A549 (cell line): ENCODE results near the gene PIAS2. TPM values are rescaled to one million over a fixed set of nuclear protein-coding genes. Genes with fewer than 3 reads are reported as not detected.

Experiments
- ATAC-seq, 2 experiments: fragments of 200-7000 bp in 1 of 2; fragments of >200 bp in 1 of 2; cut with Nextera tagmentation in 1 of 2; cut with Tn5 transposase in 1 of 2; 3 replicates each; pipeline versions ENCODE4 v1.8.0 to v1.9.1; 2018 to 2020; ENCODE audit warnings: mild to moderate bottlenecking in 1 of 2, moderate library complexity in 1 of 2
- CTCF ChIA-PET: fragments of 300-600 bp; sonication (Branson Sonifier 250); formaldehyde crosslinking; extraction: SDS; loops from one replicate; lab custom pipeline; 2021; ENCODE audit warnings: antibody characterized with exemption, inconsistent platforms; lab: Yijun Ruan, JAX
- POLR2A ChIA-PET: fragments of 350-600 bp; formaldehyde crosslinking; extraction: SDS; loops from one replicate; lab custom pipeline; 2021; ENCODE audit warnings: antibody characterized with exemption, inconsistent platforms; lab: Yijun Ruan, JAX
- DNase-seq, 2 experiments: peaks; one replicate each; pipeline versions ENCODE4 v3.0.0 to v3.0.0-alpha.2; 2011 to 2016; ENCODE audit warnings: low read depth in 1 of 2, low spot score in 1 of 2
- FAIRE-seq: peaks from 2 replicates; lab custom pipeline; 2011; peaks lifted over from hg19 to GRCh38; lab: Jason Lieb, UNC
- H3K27ac ChIP-seq, 2 experiments: fragments of >200 bp; sonication (Bioruptor Twin); formaldehyde crosslinking; 3 replicates each; pipeline ENCODE4 v1.5.1; 2016 to 2017
- H3K4me1 ChIP-seq: fragments of >200 bp; sonication (Bioruptor Twin); formaldehyde crosslinking; 3 replicates; pipeline ENCODE4 v1.6.1; 2016
- H3K4me2 ChIP-seq: fragments of >200 bp; sonication (Bioruptor Twin); formaldehyde crosslinking; 3 replicates; pipeline ENCODE4 v1.6.1; 2016
- H3K4me3 ChIP-seq: fragments of >200 bp; sonication (Bioruptor Twin); formaldehyde crosslinking; 3 replicates; pipeline ENCODE4 v1.5.1; 2016
- H3K9me3 ChIP-seq: fragments of >200 bp; sonication (Bioruptor Twin); formaldehyde crosslinking; 3 replicates; pipeline ENCODE4 v1.6.1; 2016
- BHLHE40 ChIP-seq: IDR thresholded peaks from 2 replicates; pipeline ENCODE4 v1.6.1; 2012; ENCODE audit warnings: low read depth, low read length, inconsistent platforms
- CBX8 ChIP-seq: fragments of 200-600 bp; sonication (generic); IDR thresholded peaks from 2 replicates; pipeline ENCODE4 v1.6.1; 2016
- CEBPB ChIP-seq, 2 experiments: fragments of >200 bp in 1 of 2; sonication (Bioruptor Twin) in 1 of 2; formaldehyde crosslinking in 1 of 2; IDR thresholded peaks; 2 replicates each; pipeline ENCODE4 v1.6.1; 2012 to 2016
- CHD2 ChIP-seq: fragments of 150-350 bp; IDR thresholded peaks from 2 replicates; pipeline ENCODE4 v1.6.1; 2014; ENCODE audit warnings: low read length; ENCODE audit not compliant: partially characterized antibody
- CHD4 ChIP-seq: fragments of 200-600 bp; sonication (generic); IDR thresholded peaks from 2 replicates; pipeline ENCODE4 v1.6.1; 2016; ENCODE audit warnings: antibody characterized with exemption, mild to moderate bottlenecking, borderline replicate concordance
- EHMT2 ChIP-seq: fragments of 200-600 bp; sonication (generic); IDR thresholded peaks from 2 replicates; pipeline ENCODE4 v1.6.1; 2016; ENCODE audit warnings: antibody characterized with exemption, low read depth, mild to moderate bottlenecking, moderate library complexity
- FOXS1 ChIP-seq: fragments of 250-450 bp; sonication (Bioruptor Pico); IDR thresholded peaks from 2 replicates; pipeline ENCODE4 v1.5.0; 2020; ENCODE audit warnings: mild to moderate bottlenecking, moderate library complexity
- HEYL ChIP-seq: fragments of 250-450 bp; sonication (Bioruptor Pico); IDR thresholded peaks from 2 replicates; pipeline ENCODE4 v1.8.0; 2021; ENCODE audit warnings: mild to moderate bottlenecking, moderate library complexity
- HOXA7 ChIP-seq: fragments of 250-450 bp; sonication (Bioruptor Pico); IDR thresholded peaks from 2 replicates; pipeline ENCODE4 v1.5.0; 2020; ENCODE audit warnings: mild to moderate bottlenecking, moderate library complexity
- JUN ChIP-seq, 2 experiments: fragments of >200 bp; sonication (Bioruptor Twin); formaldehyde crosslinking; IDR thresholded peaks; 2 replicates in 1 of 2; 3 replicates in 1 of 2; pipeline ENCODE4 v1.6.1; 2016 to 2017
- JUNB ChIP-seq: fragments of >200 bp; sonication (Bioruptor Twin); formaldehyde crosslinking; IDR thresholded peaks from 2 replicates; pipeline ENCODE4 v1.6.1; 2016
- MAZ ChIP-seq: fragments of 150-350 bp; IDR thresholded peaks from 2 replicates; pipeline ENCODE4 v1.6.1; 2014; ENCODE audit warnings: antibody characterized with exemption, low read depth, low read length, borderline replicate concordance
- NFE2L2 ChIP-seq: fragments of 150-350 bp; conservative IDR thresholded peaks from 2 replicates; pipeline ENCODE4 v1.6.1; 2014; ENCODE audit warnings: low read length
- NPAS2 ChIP-seq: fragments of 250-450 bp; sonication (Bioruptor Pico); IDR thresholded peaks from 2 replicates; pipeline ENCODE4 v1.8.0; 2022; ENCODE audit warnings: mild to moderate bottlenecking, moderate library complexity, borderline replicate concordance
- NR3C1 ChIP-seq: fragments of >200 bp; sonication (Bioruptor Twin); formaldehyde crosslinking; IDR thresholded peaks from 3 replicates; pipeline ENCODE4 v1.6.1; 2017
- PHF8 ChIP-seq: fragments of 200-600 bp; sonication (generic); IDR thresholded peaks from 2 replicates; pipeline ENCODE4 v1.6.1; 2016; ENCODE audit warnings: low read depth, mild to moderate bottlenecking, antibody characterized with exemption, moderate library complexity, borderline replicate concordance
- POLR2A ChIP-seq: IDR thresholded peaks from 2 replicates; pipeline ENCODE4 v1.6.1; 2012; ENCODE audit warnings: mild to moderate bottlenecking, low read length
- RARB ChIP-seq: fragments of 250-450 bp; sonication (Bioruptor Pico); IDR thresholded peaks from 2 replicates; pipeline ENCODE4 v1.8.0; 2021; ENCODE audit warnings: mild to moderate bottlenecking, moderate library complexity
- RFX5 ChIP-seq: fragments of 450-650 bp; IDR thresholded peaks from 2 replicates; pipeline ENCODE4 v1.7.1; 2014; ENCODE audit warnings: antibody characterized with exemption, mild to moderate bottlenecking, moderate library complexity
- RNF2 ChIP-seq: fragments of 200-600 bp; sonication (generic); IDR thresholded peaks from 2 replicates; pipeline ENCODE4 v1.6.1; 2016; ENCODE audit warnings: low read depth, mild to moderate bottlenecking, antibody characterized with exemption, moderate library complexity, borderline replicate concordance
- SMC3 ChIP-seq: fragments of >200 bp; sonication (Bioruptor Twin); formaldehyde crosslinking; IDR thresholded peaks from 3 replicates; pipeline ENCODE4 v1.6.1; 2018; ENCODE audit warnings: inconsistent platforms
- TFCP2L1 ChIP-seq: fragments of 250-450 bp; sonication (Bioruptor Pico); IDR thresholded peaks from 2 replicates; pipeline ENCODE4 v1.5.0; 2021; ENCODE audit warnings: mild to moderate bottlenecking
- TP53 ChIP-seq: fragments of 250-450 bp; sonication (Bioruptor Pico); IDR thresholded peaks from 2 replicates; pipeline ENCODE4 v1.5.0; 2021; ENCODE audit warnings: mild to moderate bottlenecking, moderate library complexity
- ZC3H11A ChIP-seq: fragments of 450-650 bp; IDR thresholded peaks from 2 replicates; pipeline ENCODE4 v1.6.1; 2014; ENCODE audit warnings: antibody characterized with exemption, mild to moderate bottlenecking
- ZFP36 ChIP-seq: fragments of 450-650 bp; IDR thresholded peaks from 2 replicates; pipeline ENCODE4 v1.6.1; 2014; ENCODE audit warnings: borderline replicate concordance; ENCODE audit not compliant: partially characterized antibody
- ZNF302 ChIP-seq: fragments of 250-450 bp; sonication (Bioruptor Pico); IDR thresholded peaks from 2 replicates; pipeline ENCODE4 v1.9.0; 2021; ENCODE audit warnings: inconsistent platforms, mild to moderate bottlenecking, moderate library complexity
- ZSCAN20 ChIP-seq: fragments of 250-450 bp; sonication (Bioruptor Pico); IDR thresholded peaks from 2 replicates; pipeline ENCODE4 v1.8.0; 2022; ENCODE audit warnings: mild to moderate bottlenecking, moderate library complexity
- WGBS: methylation state at CpG from one replicate; pipeline ENCODE4 v1.1.6; 2017; ENCODE audit errors: missing lambda C conversion rate; 5-methylcytosine and 5-hydroxymethylcytosine counted together
- polyA plus RNA-seq, 4 experiments: library from polyadenylated mRNA; depleted of rRNA in 3 of 4; stranded (reverse); fragments of >200 nt; fragmentation: RNase III in 1 of 4; extraction: RNeasy Plus Mini Kit Qiagen cat#74134 plus additional on column Dnase treatment in 1 of 4; gene quantifications; 2 replicates in 3 of 4; 3 replicates in 1 of 4; pipeline ENCODE4 v1.2.3, GENCODE V29; 2011 to 2017
- TF ChIP-seq, protein P1 (sequence below): fragments of 250-450 bp; sonication (Bioruptor Pico); IDR thresholded peaks from 2 replicates; pipeline ENCODE4 v1.5.0; 2021; ENCODE audit warnings: mild to moderate bottlenecking, moderate library complexity, borderline replicate concordance
- TF ChIP-seq, protein P2 (sequence below): fragments of 450-650 bp; IDR thresholded peaks from 2 replicates; pipeline ENCODE4 v1.6.1; 2014; ENCODE audit warnings: antibody characterized with exemption
- TF ChIP-seq, protein P3 (sequence below): fragments of >200 bp; sonication (Bioruptor Twin); formaldehyde crosslinking; IDR thresholded peaks from 2 replicates; pipeline ENCODE4 v1.6.1; 2016
- TF ChIP-seq, protein P4 (sequence below): fragments of 250-450 bp; sonication (Bioruptor Pico); IDR thresholded peaks from 2 replicates; pipeline ENCODE4 v1.5.0; 2020; ENCODE audit warnings: low read depth, mild to moderate bottlenecking, moderate library complexity
- TF ChIP-seq, protein P5 (sequence below): IDR thresholded peaks from 2 replicates; pipeline ENCODE4 v1.6.1; 2012; ENCODE audit warnings: low read depth, borderline replicate concordance

The PIAS2 gene
- polyA plus RNA-seq, 2 of the 4 experiments (the other 2 are of a cell fraction), result 6.7 to 6.8 TPM

DNA sequence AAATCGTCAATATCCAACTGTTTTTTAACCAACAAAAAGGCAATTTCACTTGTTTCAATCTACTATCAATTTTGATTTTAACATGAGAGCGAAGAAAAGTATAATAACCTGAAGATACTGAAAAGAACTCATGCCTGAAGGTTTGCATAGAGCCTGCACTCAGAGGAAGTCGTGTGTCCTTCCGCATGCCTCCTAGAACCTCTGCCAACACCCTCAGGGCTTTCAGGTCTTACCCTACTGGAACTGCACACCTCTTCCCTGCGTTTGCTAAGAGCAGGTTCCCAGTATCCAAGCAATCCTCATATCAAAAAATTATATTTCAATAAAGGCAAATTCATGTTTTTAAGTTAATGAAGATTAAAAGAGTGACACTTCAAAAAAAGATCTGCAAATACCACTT is 74.7 kb downstream of the PIAS2 start:
- TF ChIP-seq FOXS1 (no peak), CEBPB (IDR thresholded peaks at IDR 0.05) (no peak), HEYL (CRISPR knock-in tag) (no peak), CHD4 (no peak), TP53 (CRISPR knock-in tag) (no peak), POLR2A (no peak), ZSCAN20 (no peak), NFE2L2 (no peak), MAZ (no peak)
- TF ChIP-seq, protein P1, sequence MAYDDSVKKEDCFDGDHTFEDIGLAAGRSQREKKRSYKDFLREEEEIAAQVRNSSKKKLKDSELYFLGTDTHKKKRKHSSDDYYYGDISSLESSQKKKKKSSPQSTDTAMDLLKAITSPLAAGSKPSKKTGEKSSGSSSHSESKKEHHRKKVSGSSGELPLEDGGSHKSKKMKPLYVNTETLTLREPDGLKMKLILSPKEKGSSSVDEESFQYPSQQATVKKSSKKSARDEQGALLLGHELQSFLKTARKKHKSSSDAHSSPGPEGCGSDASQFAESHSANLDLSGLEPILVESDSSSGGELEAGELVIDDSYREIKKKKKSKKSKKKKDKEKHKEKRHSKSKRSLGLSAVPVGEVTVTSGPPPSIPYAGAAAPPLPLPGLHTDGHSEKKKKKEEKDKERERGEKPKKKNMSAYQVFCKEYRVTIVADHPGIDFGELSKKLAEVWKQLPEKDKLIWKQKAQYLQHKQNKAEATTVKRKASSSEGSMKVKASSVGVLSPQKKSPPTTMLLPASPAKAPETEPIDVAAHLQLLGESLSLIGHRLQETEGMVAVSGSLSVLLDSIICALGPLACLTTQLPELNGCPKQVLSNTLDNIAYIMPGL (CRISPR knock-in tag), result no peak
- POLR2A ChIA-PET, result no interaction called here
- FAIRE-seq (no peak), ATAC-seq (no peak), DNase-seq (no peak)
- CTCF ChIA-PET, result no interaction called here
- 86% methylated on average over 5 of the region's 5 CpGs for WGBS
- Histone ChIP-seq H3K4me3 (no peak overlapping the region), H3K4me2 (no peak overlapping the region), H3K4me1 (no peaks in the 10 kb centered on the region), H3K9me3 (no peaks in the 10 kb centered on the region), H3K27ac (no peak overlapping the region)

DNA sequence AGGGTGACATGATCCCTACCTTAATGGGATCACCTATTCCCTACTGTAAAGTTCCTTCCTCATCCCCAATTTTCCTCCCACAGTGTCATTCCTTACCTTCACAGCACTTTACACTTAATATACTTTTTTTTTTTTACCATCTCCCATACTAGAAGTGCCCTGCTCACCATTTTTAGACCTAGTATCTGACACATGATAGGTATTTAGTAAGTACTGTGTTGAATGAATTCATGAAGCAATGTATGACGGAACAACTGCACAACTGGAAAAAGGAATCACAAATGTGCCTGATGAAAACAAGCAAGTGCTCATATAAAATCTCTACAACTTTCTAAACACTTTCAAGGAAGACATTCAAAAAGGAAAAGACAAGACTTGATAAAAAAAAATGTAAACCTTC is 83.4 kb downstream of the PIAS2 start:
- H3K27ac ChIP-seq, result no peak overlapping the region
- ATAC-seq, result no peak
- CTCF ChIA-PET, result no interaction called here
- no peak overlapping the region for H3K4me3 ChIP-seq
- H3K9me3 ChIP-seq, result no peaks in the 10 kb centered on the region
- no peaks in the 10 kb centered on the region for H3K4me1 ChIP-seq
- TF ChIP-seq, protein P2, sequence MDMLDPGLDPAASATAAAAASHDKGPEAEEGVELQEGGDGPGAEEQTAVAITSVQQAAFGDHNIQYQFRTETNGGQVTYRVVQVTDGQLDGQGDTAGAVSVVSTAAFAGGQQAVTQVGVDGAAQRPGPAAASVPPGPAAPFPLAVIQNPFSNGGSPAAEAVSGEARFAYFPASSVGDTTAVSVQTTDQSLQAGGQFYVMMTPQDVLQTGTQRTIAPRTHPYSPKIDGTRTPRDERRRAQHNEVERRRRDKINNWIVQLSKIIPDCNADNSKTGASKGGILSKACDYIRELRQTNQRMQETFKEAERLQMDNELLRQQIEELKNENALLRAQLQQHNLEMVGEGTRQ, result no peak
- TF ChIP-seq TFCP2L1 (no peak), CBX8 (no peak), CHD4 (no peak), ZC3H11A (no peak), FOXS1 (no peak), RFX5 (no peak), PHF8 (no peak), CEBPB (IDR thresholded peaks at IDR 0.05) (no peak), TP53 (CRISPR knock-in tag) (no peak), ZSCAN20 (no peak), NR3C1 (no peak), NPAS2 (CRISPR knock-in tag) (no peak), CHD2 (no peak), BHLHE40 (no peak)
- TF ChIP-seq, protein P3, sequence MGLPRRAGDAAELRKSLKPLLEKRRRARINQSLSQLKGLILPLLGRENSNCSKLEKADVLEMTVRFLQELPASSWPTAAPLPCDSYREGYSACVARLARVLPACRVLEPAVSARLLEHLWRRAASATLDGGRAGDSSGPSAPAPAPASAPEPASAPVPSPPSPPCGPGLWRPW, result no peak
- TF ChIP-seq, protein P4, sequence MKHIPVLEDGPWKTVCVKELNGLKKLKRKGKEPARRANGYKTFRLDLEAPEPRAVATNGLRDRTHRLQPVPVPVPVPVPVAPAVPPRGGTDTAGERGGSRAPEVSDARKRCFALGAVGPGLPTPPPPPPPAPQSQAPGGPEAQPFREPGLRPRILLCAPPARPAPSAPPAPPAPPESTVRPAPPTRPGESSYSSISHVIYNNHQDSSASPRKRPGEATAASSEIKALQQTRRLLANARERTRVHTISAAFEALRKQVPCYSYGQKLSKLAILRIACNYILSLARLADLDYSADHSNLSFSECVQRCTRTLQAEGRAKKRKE (CRISPR knock-in tag), result no peak
- TF ChIP-seq, all 56 proteins: peak for 0
- no peak overlapping the region for H3K4me2 ChIP-seq
- DNase-seq, result no peak
- 90% methylated on average over 1 of the region's 1 CpG for WGBS
- POLR2A ChIA-PET, result no interaction called here
- no peak for FAIRE-seq

DNA sequence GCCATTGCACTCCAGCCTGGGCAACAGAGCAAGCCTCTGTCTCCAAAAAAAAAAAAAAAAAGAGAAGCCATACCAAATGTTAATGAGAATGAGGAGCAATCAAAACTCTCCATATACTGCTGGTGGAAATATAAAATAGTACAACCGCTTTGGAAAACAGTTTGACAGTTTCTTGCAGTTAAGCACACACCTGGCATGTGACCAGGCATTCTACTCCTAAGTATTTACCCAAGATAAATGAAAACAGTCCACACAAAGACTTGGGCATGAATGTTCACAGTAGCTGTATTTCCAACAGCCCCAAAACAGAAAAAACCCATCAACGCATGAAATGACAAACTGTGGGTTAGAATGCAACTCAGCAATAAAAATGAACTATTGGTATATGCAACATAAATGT is 84.5 kb downstream of the PIAS2 start:
- FAIRE-seq (no peak), ATAC-seq (no peak), DNase-seq (no peak)
- Histone ChIP-seq H3K4me1 (no peaks in the 10 kb centered on the region), H3K4me3 (no peak overlapping the region), H3K9me3 (no peaks in the 10 kb centered on the region), H3K27ac (no peak overlapping the region), H3K4me2 (no peak overlapping the region)
- TF ChIP-seq JUNB, result no peak
- TF ChIP-seq, protein P5, sequence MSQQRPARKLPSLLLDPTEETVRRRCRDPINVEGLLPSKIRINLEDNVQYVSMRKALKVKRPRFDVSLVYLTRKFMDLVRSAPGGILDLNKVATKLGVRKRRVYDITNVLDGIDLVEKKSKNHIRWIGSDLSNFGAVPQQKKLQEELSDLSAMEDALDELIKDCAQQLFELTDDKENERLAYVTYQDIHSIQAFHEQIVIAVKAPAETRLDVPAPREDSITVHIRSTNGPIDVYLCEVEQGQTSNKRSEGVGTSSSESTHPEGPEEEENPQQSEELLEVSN, result no peak
- TF ChIP-seq JUN (IDR thresholded peaks at IDR 0.05), result no peak
- TF ChIP-seq POLR2A, result no peak
- no peak for TF ChIP-seq CBX8
- TF ChIP-seq ZSCAN20, result no peak
- no peak for TF ChIP-seq SMC3
- TF ChIP-seq ZNF302 (CRISPR knock-in tag), result no peak
- no peak for TF ChIP-seq HOXA7 (CRISPR knock-in tag)
- TF ChIP-seq RFX5, result no peak
- no peak for TF ChIP-seq ZFP36
- TF ChIP-seq RNF2, result no peak
- no peak for TF ChIP-seq RARB (CRISPR knock-in tag)
- no peak for TF ChIP-seq EHMT2
- ChIA-PET CTCF (no interaction called here), POLR2A (no interaction called here)
- WGBS, result 95% methylated on average over 2 of the region's 2 CpGs
